ENCODE data around the gene RPS6KA6.
"Not testable (repeated sequence)": the region's sequence is repeated elsewhere in the genome, so short reads cannot be mapped to it uniquely, and the experiment has no call there.

Gene RPS6KA6

GRCh38 chrX:84161641-84162040 lies 26.4 kb downstream of the RPS6KA6 start:
- DNase-seq = no peak

- DNase-seq = no peak
Observed at GRCh38 chrX:84160736-84161135, 27.3 kb downstream of the RPS6KA6 start.

- no peak for DNase-seq
Observed at GRCh38 chrX:84156821-84157220, 31.2 kb downstream of the RPS6KA6 start.

- no peak for DNase-seq
Observed at GRCh38 chrX:84155938-84156337, 32.1 kb downstream of the RPS6KA6 start.

GRCh38 chrX:84153538-84153937 lies 34.5 kb downstream of the RPS6KA6 start:
- DNase-seq = no peak

GRCh38 chrX:84144991-84145390 lies 43.0 kb downstream of the RPS6KA6 start:
- no peak for DNase-seq

- no peak for DNase-seq
Observed at GRCh38 chrX:84144281-84144680, 43.7 kb downstream of the RPS6KA6 start.

- no peak for DNase-seq
Observed at GRCh38 chrX:84133023-84133422, 55.0 kb downstream of the RPS6KA6 start.

GRCh38 chrX:84123585-84123984 lies 64.4 kb downstream of the RPS6KA6 start:
- no peak for DNase-seq

GRCh38 chrX:84118769-84119168 lies 69.2 kb downstream of the RPS6KA6 start:
- DNase-seq = no peak

GRCh38 chrX:84118315-84118714 lies 69.7 kb downstream of the RPS6KA6 start:
- DNase-seq = no peak

- DNase-seq = no peak
Observed at GRCh38 chrX:84108584-84108983, 79.4 kb downstream of the RPS6KA6 start.

GRCh38 chrX:84099120-84099519 lies 88.9 kb downstream of the RPS6KA6 start:
- DNase-seq = no peak

GRCh38 chrX:84079479-84080197 lies 108.4 kb downstream of the RPS6KA6 start:
- DNase-seq = not testable (repeated sequence)

- no peak for DNase-seq
Observed at GRCh38 chrX:84078991-84079390, 109.0 kb downstream of the RPS6KA6 start.

- no peak for DNase-seq
Observed at GRCh38 chrX:84064814-84065213, 123.2 kb downstream of the RPS6KA6 start.

- DNase-seq = no peak
Observed at GRCh38 chrX:84064164-84064563, 123.8 kb downstream of the RPS6KA6 start.

GRCh38 chrX:84047339-84047738 lies 140.7 kb downstream of the RPS6KA6 start:
- no peak for DNase-seq

- peak in 1 of 2 donors; percentile 1 for DNase-seq
Observed at GRCh38 chrX:84046403-84046984, 141.5 kb downstream of the RPS6KA6 start.

GRCh38 chrX:84044051-84044450 lies 143.9 kb downstream of the RPS6KA6 start:
- DNase-seq = no peak
